Stimulated activated CD8-positive, alpha-beta memory T cell treated with anti-CD3 and anti-CD28 coated beads, Interleukin-12 subunit alpha, Interleukin-12 subunit beta, amount 100 ng/mL, for 4 hours (primary cell): ENCODE results near the gene MED15.

Experiments used
- DNase-seq: peaks from one replicate; pipeline ENCODE4 v3.0.0-alpha.2; 2020; ENCODE audit warnings: low read depth

Gene MED15

DNA sequence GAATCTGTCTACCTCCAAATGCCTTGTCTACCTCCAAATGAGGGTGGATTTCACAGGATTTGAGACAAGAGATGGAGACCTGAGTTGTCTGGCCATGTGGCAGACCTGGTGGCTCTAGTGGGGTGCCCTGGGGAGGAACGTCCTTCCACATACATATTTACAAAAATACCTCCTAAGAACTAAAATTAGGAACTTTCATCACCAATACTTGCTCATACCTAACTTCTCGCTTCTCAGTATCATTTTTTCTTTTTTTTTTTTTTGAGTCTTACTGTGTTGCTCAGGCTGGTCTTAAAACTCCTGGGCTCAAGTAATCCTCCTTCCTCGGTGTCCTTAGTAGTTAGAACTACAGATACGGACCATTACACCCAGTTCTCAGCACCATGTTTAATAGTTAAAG, 117.9 kb downstream of the MED15 start:
- DNase-seq = no peak

DNA sequence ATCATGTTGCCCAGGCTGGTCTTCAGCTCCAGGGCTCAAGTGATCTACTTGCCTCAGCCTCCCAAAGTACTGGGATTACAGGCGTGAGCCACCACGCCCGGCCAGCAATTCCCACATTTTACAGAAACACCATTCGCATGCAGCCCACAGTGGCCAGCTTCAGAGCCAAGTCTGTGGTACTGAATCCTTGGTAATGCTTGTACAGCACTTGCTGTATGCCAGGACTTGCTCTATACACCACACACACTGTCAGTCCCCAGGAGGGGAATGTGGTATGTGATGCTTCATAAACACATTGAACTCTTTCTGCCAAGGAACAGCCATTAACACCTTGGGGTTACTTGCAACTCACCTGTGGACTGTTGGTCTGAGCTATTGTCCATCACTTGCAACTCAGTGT, 119.4 kb downstream of the MED15 start:
- DNase-seq = no peak

DNA sequence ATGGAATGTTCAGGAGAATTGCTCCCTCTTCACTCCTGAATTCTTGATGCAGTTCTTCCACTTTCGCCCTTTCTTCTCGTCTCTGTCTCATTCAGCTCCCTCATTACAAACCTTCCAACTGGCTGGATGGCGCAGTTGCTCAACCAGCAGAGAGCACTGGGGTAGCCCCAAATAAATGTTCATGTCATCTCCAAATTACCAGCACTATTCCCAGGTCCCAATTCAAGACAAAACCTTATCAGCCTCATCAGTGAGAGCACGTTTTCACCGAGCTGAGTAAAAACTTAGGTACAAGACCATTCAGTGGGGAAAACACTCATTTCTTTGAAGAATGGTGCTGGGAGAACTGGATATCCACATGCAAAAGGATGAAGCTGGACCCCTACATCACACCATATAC, 120.0 kb downstream of the MED15 start:
- DNase-seq = no peak

DNA sequence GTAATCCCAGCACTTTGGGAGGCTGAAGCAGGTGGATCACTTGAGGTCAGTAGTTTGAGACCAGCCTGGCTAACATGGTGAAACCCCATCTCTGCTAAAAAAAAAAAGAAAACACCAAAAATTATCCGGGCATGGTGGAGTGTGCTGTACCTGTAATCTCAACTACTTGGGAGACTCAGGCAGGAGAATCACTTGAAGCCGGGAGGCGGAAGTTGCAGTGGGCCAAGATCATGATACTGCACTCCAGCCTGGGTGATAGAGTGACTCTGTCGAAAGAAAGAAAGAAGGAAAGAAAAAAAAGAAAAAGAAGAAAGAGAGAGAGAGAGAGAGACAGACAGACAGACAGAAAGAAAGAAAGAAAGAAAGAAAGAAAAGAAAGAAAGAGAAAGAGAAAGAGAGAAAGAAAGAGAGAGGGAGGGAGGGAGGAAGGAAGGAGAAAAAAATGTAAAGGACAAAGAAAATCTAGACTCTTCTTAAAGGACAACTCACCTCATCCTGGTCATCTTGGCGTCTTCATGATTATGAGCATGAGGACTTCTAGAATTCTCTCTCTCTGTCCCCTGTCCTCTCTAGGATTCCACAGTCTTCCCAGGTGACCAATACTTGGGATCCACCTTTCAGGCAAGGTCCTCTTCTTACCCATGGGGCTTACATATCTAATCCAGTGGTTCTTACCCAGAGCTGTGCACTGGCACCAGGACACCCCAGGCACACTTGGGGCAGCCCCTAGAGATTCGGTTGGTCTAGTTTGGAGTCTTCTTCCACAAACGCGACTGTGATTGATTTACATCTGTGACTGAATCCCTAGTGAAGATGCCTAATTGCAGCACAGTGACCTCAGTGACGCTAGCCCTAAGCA, 120.9 kb downstream of the MED15 start:
- no peak for DNase-seq

DNA sequence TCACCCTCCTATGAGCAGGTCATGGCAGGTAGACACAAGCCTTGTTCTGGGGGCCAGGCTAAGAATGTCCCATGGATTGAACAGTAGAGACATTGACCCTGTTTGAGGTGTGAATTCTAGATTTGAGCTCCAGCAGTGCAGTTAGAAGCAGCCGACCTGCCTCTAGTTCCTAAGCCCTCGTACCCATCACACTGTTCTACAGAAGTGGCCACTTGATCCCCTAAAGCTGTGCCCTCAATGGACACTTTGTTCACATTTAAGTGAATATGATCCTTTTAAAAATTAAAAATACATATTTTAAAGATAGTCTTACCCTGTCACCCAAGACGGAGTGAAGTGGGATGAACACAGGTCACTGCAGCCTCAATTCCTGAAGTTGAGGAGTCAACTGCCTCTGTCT, 122.0 kb downstream of the MED15 start:
- DNase-seq = no peak

DNA sequence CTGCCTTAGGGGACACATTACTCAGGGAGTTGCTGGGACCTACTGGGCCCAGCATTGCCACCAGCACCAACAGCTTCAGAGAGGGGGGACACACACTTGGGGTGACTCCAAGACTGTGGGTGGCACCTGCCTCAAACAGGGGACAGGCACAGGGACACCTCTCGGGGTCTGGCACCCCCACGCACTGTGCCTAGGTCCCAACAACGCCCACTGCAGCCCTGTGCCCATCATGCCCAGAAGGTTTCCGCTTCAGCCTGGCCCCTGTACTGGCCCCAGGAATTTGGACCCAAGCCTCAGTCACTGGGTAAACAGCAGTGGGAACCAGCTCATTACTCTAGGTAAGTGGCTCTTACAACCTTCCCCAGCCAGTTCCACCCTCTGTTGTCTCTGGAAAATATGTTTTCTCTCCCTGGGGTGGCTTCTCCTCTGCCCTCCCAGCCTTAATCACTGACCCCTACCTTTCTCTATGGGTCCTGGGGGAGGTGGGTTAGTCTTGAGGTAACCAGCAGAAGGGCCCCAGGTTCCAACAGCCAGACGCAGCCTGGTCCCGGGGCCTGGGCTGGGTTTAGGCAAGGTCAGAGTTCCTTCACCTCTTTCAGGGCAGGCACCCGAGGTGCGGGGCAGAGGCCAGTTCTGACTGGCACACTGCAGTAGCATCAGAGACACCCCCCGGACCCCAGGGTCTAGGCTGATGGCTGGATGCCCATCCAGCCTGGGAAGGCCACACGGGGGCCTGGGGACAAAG, 123.6 kb downstream of the MED15 start:
- no peak for DNase-seq

DNA sequence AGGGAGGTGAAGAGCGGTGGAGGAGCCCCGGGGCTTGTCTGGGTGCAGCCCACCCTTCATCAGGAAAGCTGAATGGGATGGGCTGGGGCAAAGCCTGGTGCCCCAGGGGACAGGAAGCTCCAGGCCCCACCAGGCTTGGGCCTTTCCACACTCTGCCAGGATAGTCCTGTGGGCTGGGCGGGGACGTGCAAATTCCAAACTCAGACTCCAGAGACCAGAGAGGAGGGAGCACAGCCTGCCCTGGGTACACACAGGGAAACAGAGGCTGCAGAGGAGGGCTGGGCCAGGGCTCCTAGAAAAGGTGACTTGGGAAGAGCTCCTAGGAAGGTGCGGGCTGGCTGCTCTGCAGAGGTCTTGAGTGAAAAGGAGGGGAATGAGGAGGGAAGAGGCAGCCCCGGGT, 124.7 kb downstream of the MED15 start:
- no peak for DNase-seq

DNA sequence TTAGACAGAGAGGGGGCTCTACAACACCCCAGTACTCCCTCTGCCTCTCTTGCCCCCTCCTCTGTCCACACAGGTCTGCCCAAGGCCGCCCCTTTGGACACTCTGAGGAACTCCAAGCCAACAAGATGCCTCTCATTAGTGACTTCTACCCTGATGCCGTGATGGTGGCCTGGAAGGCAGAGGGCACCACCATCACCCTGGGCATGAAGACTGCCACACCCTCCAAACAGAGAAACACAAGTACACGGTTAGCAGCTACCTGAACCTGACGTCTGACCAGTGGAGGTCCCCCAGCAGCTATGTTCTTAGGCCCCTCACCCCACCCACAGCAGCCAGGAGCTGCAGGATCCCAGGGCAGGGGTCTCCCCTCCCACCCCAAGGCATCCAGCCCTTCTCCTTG, 125.1 kb downstream of the MED15 start:
- DNase-seq = no peak

DNA sequence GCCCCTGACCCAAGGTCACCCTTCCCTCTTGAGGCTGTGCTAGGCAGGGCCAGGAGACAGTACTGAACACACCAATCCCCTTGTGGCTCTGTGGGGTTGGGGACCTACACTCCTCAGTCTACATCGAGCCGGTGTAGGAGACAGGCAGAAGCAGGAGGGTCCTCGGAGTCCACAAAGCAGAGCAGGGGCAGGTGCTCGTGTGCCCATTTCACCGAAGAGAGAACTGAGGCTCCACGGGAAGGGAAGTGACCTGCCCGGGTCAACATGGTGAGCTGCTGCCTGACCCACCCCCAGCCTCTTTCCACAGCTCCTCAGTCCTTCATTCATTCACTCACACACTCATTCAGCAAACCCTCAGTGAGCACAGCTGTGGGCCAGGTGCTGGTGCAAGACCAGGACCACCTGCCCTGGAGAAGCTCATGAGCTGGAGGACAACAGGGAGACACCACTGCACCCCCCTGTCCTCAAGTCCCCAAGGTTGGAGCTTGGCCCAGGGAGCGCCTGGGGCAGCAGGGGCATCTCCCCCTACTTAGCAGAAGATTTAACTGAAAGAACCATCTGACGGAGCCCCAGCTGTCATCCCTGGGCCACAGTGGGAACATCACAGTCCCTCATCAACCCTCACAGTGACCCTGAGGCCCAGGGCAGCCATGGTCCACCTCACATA, 127.3 kb downstream of the MED15 start:
- no peak for DNase-seq

DNA sequence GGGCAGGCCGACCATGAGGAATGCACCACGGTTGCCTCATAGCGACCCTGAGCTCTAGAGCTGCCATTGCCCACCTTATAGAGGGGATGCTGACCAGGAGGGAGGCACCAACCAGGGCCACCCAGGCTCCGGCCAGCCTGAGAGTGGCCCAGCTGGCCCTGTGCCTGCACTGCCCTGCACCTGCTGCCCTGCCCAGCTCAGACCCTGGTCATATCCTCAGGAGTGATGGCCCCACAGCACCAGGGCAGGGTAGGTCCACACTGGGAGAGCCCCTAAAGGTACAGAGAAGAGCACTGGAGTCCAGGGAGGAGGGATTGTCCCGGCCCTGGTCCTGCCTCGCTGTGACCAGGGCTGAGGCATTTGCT, 127.8 kb downstream of the MED15 start:
- DNase-seq = no peak

DNA sequence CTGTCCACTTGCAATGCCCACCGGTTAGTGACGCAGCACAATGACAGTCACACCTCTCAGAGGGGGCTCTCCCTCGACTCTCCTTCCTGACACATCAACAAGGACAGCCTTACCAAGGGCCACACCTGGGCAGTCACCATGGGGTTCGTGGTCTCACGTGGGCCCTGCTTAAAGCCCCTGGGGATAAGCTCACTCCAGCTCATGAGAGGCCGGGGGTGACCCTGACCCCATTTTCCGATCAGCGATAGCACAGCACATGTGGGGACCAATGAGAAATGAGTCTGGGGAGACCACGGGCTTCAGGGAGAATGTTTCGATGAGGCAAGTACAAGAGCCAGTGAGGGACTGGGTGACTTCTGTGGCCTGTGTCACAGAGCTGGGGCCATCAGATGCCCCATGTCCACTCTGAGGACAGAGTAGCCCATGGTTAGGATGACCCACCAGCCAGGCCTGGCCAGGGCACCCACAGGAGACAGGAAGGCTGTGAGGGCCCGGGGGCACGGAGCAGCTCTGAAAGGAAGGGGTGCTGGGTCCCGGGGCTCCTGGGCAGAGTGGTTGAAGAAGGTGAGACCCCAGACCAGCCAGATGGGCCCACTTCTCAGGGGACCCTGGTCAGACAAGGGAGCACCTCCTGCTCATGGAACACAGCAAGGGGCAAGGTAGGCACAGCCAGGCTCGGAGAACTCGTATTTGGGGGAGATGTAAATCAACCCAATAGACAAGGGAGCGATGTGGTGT, 128.8 kb downstream of the MED15 start:
- DNase-seq = no peak

DNA sequence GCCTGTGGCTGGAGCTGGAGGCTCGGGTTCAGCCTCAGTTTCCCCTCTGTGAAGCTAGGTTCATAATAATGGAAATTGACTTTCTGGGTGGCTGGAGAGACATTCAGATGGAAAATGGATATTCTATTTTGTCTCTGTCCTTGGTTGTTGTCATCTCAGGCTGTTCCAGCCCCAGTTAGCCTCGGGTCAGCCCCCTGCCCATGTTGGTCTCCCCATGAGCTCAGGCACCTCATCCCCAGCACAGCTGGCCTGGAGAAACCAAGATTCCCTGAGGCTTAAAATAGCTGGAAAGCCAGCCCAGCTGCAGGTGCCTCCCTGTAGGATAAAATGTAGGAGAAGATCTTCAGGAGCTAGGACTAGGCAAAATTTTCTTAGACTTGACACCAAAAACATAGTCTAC, 129.5 kb downstream of the MED15 start:
- DNase-seq = no peak
